OCI-LY1 (cell line): ENCODE measurements around the gene TNS1.

Source experiments
- H2AFZ ChIP-seq: fragments of 200-600 bp; sonication (generic), shearing (Covaris generic); 2 replicates; pipeline ENCODE4 v1.6.0; 2014; ENCODE audit warnings: antibody characterized with exemption, mild to moderate bottlenecking, low read length
- H3F3A ChIP-seq: fragments of 200-600 bp; sonication (generic), shearing (Covaris generic); 2 replicates; pipeline ENCODE4 v1.6.0; 2014; ENCODE audit warnings: mild to moderate bottlenecking, antibody characterized with exemption, low read length, moderate library complexity; ENCODE audit not compliant: insufficient read depth
- H3K27ac ChIP-seq: fragments of 200-600 bp; sonication (generic); 2 replicates; pipeline ENCODE4 v1.5.1; 2014; ENCODE audit warnings: low read length, mixed run types, mild to moderate bottlenecking, low read depth; ENCODE audit not compliant: poor library complexity, severe bottlenecking
- H3K27me3 ChIP-seq: fragments of 200-600 bp; sonication (generic); 2 replicates; pipeline ENCODE4 v1.6.0; 2014; ENCODE audit warnings: antibody characterized with exemption, mild to moderate bottlenecking, low read length, moderate library complexity; ENCODE audit not compliant: insufficient read depth
- H3K36me3 ChIP-seq: fragments of 200-600 bp; sonication (generic); 2 replicates; pipeline ENCODE4 v1.6.1; 2014; ENCODE audit warnings: mild to moderate bottlenecking, antibody characterized with exemption, low read length, moderate library complexity, mixed read lengths; ENCODE audit not compliant: insufficient read depth
- H3K4me1 ChIP-seq: fragments of 200-600 bp; sonication (generic); 2 replicates; pipeline ENCODE4 v1.5.1; 2014; ENCODE audit warnings: mild to moderate bottlenecking, low read length, moderate library complexity; ENCODE audit not compliant: insufficient read depth, severe bottlenecking
- H3K4me2 ChIP-seq: fragments of 200-600 bp; sonication (generic), shearing (Covaris generic); 2 replicates; pipeline ENCODE4 v1.6.1; 2014; ENCODE audit warnings: low read length
- H3K4me3 ChIP-seq: fragments of 200-600 bp; sonication (generic); 2 replicates; pipeline ENCODE4 v1.5.1; 2014; ENCODE audit warnings: low read length, low read depth, mild to moderate bottlenecking, mixed read lengths; ENCODE audit not compliant: poor library complexity, severe bottlenecking
- H3K79me2 ChIP-seq: fragments of 200-600 bp; shearing (Covaris generic); 2 replicates; pipeline ENCODE4 v1.6.1; 2016; ENCODE audit warnings: mixed run types, low read length, mixed read lengths; ENCODE audit not compliant: insufficient read depth
- H3K9ac ChIP-seq: fragments of 200-600 bp; sonication (generic), shearing (Covaris generic); 2 replicates; pipeline ENCODE4 v1.6.1; 2014; ENCODE audit warnings: mild to moderate bottlenecking, low read length, mixed read lengths
- H3K9me2 ChIP-seq: fragments of 200-600 bp; sonication (generic), shearing (Covaris generic); 2 replicates; pipeline ENCODE4 v1.6.1; 2014; ENCODE audit warnings: low read depth, mild to moderate bottlenecking, low read length, mixed read lengths
- H3K9me3 ChIP-seq: fragments of 200-600 bp; shearing (Covaris generic); 2 replicates; pipeline ENCODE4 v1.6.1; 2014; ENCODE audit warnings: low read length, mixed read lengths
- H4K20me1 ChIP-seq: fragments of 200-600 bp; sonication (generic), shearing (Covaris generic); 2 replicates; pipeline ENCODE4 v1.6.0; 2016; ENCODE audit warnings: mild to moderate bottlenecking, low read length; ENCODE audit not compliant: insufficient read depth
- CTCF ChIP-seq: fragments of 200-600 bp; sonication (generic), shearing (Covaris generic); IDR thresholded peaks from 2 replicates; pipeline ENCODE4 v1.5.1; 2017; ENCODE audit warnings: mild to moderate bottlenecking, antibody characterized with exemption, low read length, moderate library complexity, mixed read lengths
- EZH2 ChIP-seq: fragments of 200-600 bp; sonication (generic), shearing (Covaris generic); IDR thresholded peaks from 2 replicates; pipeline ENCODE4 v1.8.0; 2017; ENCODE audit warnings: borderline replicate concordance, mixed run types, mild to moderate bottlenecking, antibody characterized with exemption, low read length, moderate library complexity, mixed read lengths

TNS1 gene

GRCh38 chr2:217919204-217919603, 83.6 kb downstream of the TNS1 start:
- H3K36me3 ChIP-seq = no peaks in the 10 kb centered on the region
- H3K27ac ChIP-seq = no peak overlapping the region
- H3F3A ChIP-seq = no peaks in the 10 kb centered on the region
- H3K79me2 ChIP-seq = no peaks in the 10 kb centered on the region
- H3K4me3 ChIP-seq = no peak overlapping the region
- no peak overlapping the region for H2AFZ ChIP-seq
- H3K4me2 ChIP-seq = no peak overlapping the region
- no peaks in the 10 kb centered on the region for H3K9me2 ChIP-seq
- peaks cover 2% of the 10 kb centered on the region; the same call in 1 of the 2 replicates for H3K27me3 ChIP-seq
- TF ChIP-seq CTCF (no peak), EZH2 (no peak)
- no peaks in the 10 kb centered on the region for H3K9me3 ChIP-seq
- no peaks in the 10 kb centered on the region for H4K20me1 ChIP-seq
- no peaks in the 10 kb centered on the region for H3K4me1 ChIP-seq
- no peak overlapping the region for H3K9ac ChIP-seq

- Histone ChIP-seq H3K4me3 (no peak overlapping the region), H3K79me2 (no peaks in the 10 kb centered on the region), H3K9me2 (no peaks in the 10 kb centered on the region), H3K27me3 (peaks cover 2% of the 10 kb centered on the region; the same call in 1 of the 2 replicates), H4K20me1 (no peaks in the 10 kb centered on the region), H3K9me3 (no peaks in the 10 kb centered on the region), H2AFZ (no peak overlapping the region), H3K4me1 (no peaks in the 10 kb centered on the region), H3K27ac (no peak overlapping the region), H3K9ac (no peak overlapping the region), H3K36me3 (no peaks in the 10 kb centered on the region), H3K4me2 (no peak overlapping the region), H3F3A (no peaks in the 10 kb centered on the region)
- TF ChIP-seq EZH2 (no peak), CTCF (peak; percentile 18; the same call in 1 of the 2 replicates)
These were observed 84.3 kb downstream of the TNS1 start for GRCh38 chr2:217918308-217919024.

GRCh38 chr2:217916504-217917254, 86.1 kb downstream of the TNS1 start:
- Histone ChIP-seq H3K4me3 (no peak overlapping the region), H3K27me3 (peaks cover 2% of the 10 kb centered on the region; the same call in 1 of the 2 replicates), H2AFZ (no peak overlapping the region), H3K9ac (no peak overlapping the region), H3K4me1 (no peaks in the 10 kb centered on the region), H3K36me3 (no peaks in the 10 kb centered on the region), H3K4me2 (no peak overlapping the region), H3K9me3 (no peaks in the 10 kb centered on the region), H3F3A (no peaks in the 10 kb centered on the region), H3K27ac (no peak overlapping the region), H3K9me2 (no peaks in the 10 kb centered on the region), H3K79me2 (no peaks in the 10 kb centered on the region), H4K20me1 (no peaks in the 10 kb centered on the region)
- TF ChIP-seq EZH2 (no peak), CTCF (no peak)
